HFFc6 (cell line): ENCODE results near the gene COA8. TPM values are rescaled to one million over a fixed set of nuclear protein-coding genes. Genes with fewer than 3 reads are reported as not detected.

Source experiments
- DNase-seq: peaks from one replicate; pipeline ENCODE4 v3.0.0-alpha.2; 2018
- H3K27ac Mint-ChIP-seq: 2 replicates; pipeline ENCODE4 v1.8.0; 2020; ENCODE audit warnings: mild to moderate bottlenecking, mixed read lengths
- H3K27me3 Mint-ChIP-seq: 2 replicates; pipeline ENCODE4 v1.8.0; 2021; ENCODE audit warnings: mild to moderate bottlenecking, moderate library complexity, mixed read lengths; ENCODE audit not compliant: insufficient read depth
- H3K36me3 Mint-ChIP-seq: 2 replicates; pipeline ENCODE4 v1.8.0; 2021; ENCODE audit warnings: low read depth, mixed read lengths
- H3K4me1 Mint-ChIP-seq: 2 replicates; pipeline ENCODE4 v1.8.0; 2020; ENCODE audit warnings: low read depth, mixed read lengths
- H3K4me3 Mint-ChIP-seq: 2 replicates; pipeline ENCODE4 v1.8.0; 2020; ENCODE audit warnings: mild to moderate bottlenecking, moderate library complexity, mixed read lengths
- H3K9me3 Mint-ChIP-seq: 2 replicates; pipeline ENCODE4 v1.8.0; 2020; ENCODE audit warnings: mild to moderate bottlenecking, mixed read lengths
- CTCF ChIP-seq: fragments of 200-600 bp; sonication (generic); IDR thresholded peaks from 2 replicates; pipeline ENCODE4 v1.5.0; 2021; ENCODE audit warnings: antibody characterized with exemption, mild to moderate bottlenecking
- total RNA-seq, 6 experiments: library from RNA; stranded (reverse); fragmentation: NEBNext Ultra II Directional; extraction: Animal tissue kit (Norgen Biotek cat#: 25700); gene quantifications; 2 replicates in 1 of 6; 3 replicates in 5 of 6; pipeline ENCODE4 v1.2.3, GENCODE V29; 2021

Gene COA8
- total RNA-seq, 6 experiments from 2014 or later = 38.7 to 54.8 (median 46.9) TPM

- Mint-ChIP-seq H3K27me3 (peaks cover 5% of the 10 kb centered on the region), H3K27ac (peak overlapping the region; percentile 73), H3K9me3 (no peaks in the 10 kb centered on the region), H3K4me3 (no peak overlapping the region), H3K4me1 (peaks cover 22% of the 10 kb centered on the region), H3K36me3 (no peaks in the 10 kb centered on the region)
- TF ChIP-seq CTCF = no peak
- peak; percentile 43 for DNase-seq
Measured at GRCh38 chr14:103537175-103537990, 25.4 kb upstream of the COA8 start.

GRCh38 chr14:103538291-103539055, 24.3 kb upstream of the COA8 start:
- TF ChIP-seq CTCF = no peak
- H3K9me3 Mint-ChIP-seq = no peaks in the 10 kb centered on the region
- H3K27me3 Mint-ChIP-seq = peaks cover 5% of the 10 kb centered on the region
- H3K4me1 Mint-ChIP-seq = peaks cover 22% of the 10 kb centered on the region
- H3K27ac Mint-ChIP-seq = no peak overlapping the region
- DNase-seq = no peak
- H3K36me3 Mint-ChIP-seq = no peaks in the 10 kb centered on the region
- H3K4me3 Mint-ChIP-seq = no peak overlapping the region

- Mint-ChIP-seq H3K9me3 (no peaks in the 10 kb centered on the region), H3K27ac (peak overlapping the region; percentile 98), H3K4me3 (no peak overlapping the region; the same call in 1 of the 2 replicates), H3K4me1 (peaks cover 22% of the 10 kb centered on the region), H3K36me3 (no peaks in the 10 kb centered on the region), H3K27me3 (peaks cover 5% of the 10 kb centered on the region)
- TF ChIP-seq CTCF = no peak
- no peak for DNase-seq
Measured at GRCh38 chr14:103539056-103539825, 23.5 kb upstream of the COA8 start.

- H3K4me1 Mint-ChIP-seq = peaks cover 22% of the 10 kb centered on the region
- H3K27ac Mint-ChIP-seq = peak overlapping the region; percentile 98
- no peaks in the 10 kb centered on the region for H3K9me3 Mint-ChIP-seq
- H3K4me3 Mint-ChIP-seq = peak overlapping the region; percentile 80
- DNase-seq = no peak
- H3K36me3 Mint-ChIP-seq = no peaks in the 10 kb centered on the region
- H3K27me3 Mint-ChIP-seq = peaks cover 5% of the 10 kb centered on the region
- TF ChIP-seq CTCF = no peak
Measured at GRCh38 chr14:103540821-103541708, 21.7 kb upstream of the COA8 start.
